Measurements from ENCODE around the gene SNX30.

DNA sequence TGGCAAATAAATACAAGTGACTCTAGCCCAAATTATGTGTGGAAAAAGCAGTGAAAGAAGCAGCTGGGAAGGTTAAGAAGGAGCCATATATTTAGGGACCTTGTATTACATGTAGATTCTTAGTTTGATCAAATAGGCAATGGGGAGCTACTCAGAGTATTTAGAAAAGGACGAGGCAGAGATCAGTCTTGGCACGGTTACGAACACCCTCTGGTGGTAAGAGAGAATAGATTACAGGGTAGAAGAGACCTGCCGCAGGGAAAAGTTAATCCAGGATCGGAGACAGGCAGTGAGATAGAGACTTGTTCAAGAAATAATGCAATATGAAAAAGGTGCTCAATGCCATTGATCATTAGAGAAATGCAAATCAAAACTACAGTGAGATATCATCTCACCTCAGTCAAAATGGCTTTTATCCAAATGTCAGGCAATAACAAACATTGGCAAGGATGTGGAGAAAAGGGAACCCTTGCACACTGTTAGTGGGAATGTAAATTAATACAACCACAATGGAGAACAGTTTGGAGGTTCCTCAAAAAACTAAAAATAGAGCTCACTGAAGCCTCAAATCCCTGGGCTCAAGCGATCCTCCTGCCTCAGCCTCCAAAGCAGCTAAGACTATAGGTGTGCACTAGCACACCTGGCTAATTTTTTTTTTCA, 44.7 kb upstream of the SNX30 start:
- no peak for TF ChIP-seq ZSCAN30 (tag by site-specific recombination; IDR thresholded peaks at IDR 0.05)
- TF ChIP-seq ZNF23 (tag by site-specific recombination; IDR thresholded peaks at IDR 0.05; ENCODE audit: borderline replicate concordance) = no peak
- TF ChIP-seq ZBTB7A (tag by site-specific recombination; IDR thresholded peaks at IDR 0.05; ENCODE audit: low read depth) = no peak
- TF ChIP-seq, protein P1, sequence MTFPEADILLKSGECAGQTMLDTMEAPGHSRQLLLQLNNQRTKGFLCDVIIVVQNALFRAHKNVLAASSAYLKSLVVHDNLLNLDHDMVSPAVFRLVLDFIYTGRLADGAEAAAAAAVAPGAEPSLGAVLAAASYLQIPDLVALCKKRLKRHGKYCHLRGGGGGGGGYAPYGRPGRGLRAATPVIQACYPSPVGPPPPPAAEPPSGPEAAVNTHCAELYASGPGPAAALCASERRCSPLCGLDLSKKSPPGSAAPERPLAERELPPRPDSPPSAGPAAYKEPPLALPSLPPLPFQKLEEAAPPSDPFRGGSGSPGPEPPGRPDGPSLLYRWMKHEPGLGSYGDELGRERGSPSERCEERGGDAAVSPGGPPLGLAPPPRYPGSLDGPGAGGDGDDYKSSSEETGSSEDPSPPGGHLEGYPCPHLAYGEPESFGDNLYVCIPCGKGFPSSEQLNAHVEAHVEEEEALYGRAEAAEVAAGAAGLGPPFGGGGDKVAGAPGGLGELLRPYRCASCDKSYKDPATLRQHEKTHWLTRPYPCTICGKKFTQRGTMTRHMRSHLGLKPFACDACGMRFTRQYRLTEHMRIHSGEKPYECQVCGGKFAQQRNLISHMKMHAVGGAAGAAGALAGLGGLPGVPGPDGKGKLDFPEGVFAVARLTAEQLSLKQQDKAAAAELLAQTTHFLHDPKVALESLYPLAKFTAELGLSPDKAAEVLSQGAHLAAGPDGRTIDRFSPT (tag by site-specific recombination; IDR thresholded peaks at IDR 0.05) = no peak
- TF ChIP-seq ZNF830 (tag by site-specific recombination; IDR thresholded peaks at IDR 0.05; ENCODE audit: low read depth) = no peak
- TF ChIP-seq, protein P2, sequence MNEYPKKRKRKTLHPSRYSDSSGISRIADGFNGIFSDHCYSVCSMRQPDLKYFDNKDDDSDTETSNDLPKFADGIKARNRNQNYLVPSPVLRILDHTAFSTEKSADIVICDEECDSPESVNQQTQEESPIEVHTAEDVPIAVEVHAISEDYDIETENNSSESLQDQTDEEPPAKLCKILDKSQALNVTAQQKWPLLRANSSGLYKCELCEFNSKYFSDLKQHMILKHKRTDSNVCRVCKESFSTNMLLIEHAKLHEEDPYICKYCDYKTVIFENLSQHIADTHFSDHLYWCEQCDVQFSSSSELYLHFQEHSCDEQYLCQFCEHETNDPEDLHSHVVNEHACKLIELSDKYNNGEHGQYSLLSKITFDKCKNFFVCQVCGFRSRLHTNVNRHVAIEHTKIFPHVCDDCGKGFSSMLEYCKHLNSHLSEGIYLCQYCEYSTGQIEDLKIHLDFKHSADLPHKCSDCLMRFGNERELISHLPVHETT (tag by site-specific recombination; IDR thresholded peaks at IDR 0.05) = no peak
- TF ChIP-seq, protein P3, sequence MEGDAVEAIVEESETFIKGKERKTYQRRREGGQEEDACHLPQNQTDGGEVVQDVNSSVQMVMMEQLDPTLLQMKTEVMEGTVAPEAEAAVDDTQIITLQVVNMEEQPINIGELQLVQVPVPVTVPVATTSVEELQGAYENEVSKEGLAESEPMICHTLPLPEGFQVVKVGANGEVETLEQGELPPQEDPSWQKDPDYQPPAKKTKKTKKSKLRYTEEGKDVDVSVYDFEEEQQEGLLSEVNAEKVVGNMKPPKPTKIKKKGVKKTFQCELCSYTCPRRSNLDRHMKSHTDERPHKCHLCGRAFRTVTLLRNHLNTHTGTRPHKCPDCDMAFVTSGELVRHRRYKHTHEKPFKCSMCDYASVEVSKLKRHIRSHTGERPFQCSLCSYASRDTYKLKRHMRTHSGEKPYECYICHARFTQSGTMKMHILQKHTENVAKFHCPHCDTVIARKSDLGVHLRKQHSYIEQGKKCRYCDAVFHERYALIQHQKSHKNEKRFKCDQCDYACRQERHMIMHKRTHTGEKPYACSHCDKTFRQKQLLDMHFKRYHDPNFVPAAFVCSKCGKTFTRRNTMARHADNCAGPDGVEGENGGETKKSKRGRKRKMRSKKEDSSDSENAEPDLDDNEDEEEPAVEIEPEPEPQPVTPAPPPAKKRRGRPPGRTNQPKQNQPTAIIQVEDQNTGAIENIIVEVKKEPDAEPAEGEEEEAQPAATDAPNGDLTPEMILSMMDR (tag by site-specific recombination; IDR thresholded peaks at IDR 0.05) = no peak
- no peak for TF ChIP-seq ZNF239 (tag by site-specific recombination; IDR thresholded peaks at IDR 0.05)
- TF ChIP-seq TCF7L2 (IDR thresholded peaks at IDR 0.05; ENCODE audit: borderline replicate concordance, low read depth, low read length) = no peak
- no peak for TF ChIP-seq ZNF169 (tag by site-specific recombination; IDR thresholded peaks at IDR 0.05)
- no peak for TF ChIP-seq YY1 (tag by site-specific recombination; IDR thresholded peaks at IDR 0.05)

Data from HEK293 (cell line).